Measurements from ENCODE around the gene FCN1. TPM values are rescaled to one million over a fixed set of nuclear protein-coding genes. Genes with fewer than 3 reads are reported as not detected.
A peak's percentile ranks its signal among the peaks of the same experiment; 100 is the strongest.

FCN1 gene
- total and polyA plus RNA-seq, 10 donors = 5.2 to 209 (median 44.9) TPM

DNA sequence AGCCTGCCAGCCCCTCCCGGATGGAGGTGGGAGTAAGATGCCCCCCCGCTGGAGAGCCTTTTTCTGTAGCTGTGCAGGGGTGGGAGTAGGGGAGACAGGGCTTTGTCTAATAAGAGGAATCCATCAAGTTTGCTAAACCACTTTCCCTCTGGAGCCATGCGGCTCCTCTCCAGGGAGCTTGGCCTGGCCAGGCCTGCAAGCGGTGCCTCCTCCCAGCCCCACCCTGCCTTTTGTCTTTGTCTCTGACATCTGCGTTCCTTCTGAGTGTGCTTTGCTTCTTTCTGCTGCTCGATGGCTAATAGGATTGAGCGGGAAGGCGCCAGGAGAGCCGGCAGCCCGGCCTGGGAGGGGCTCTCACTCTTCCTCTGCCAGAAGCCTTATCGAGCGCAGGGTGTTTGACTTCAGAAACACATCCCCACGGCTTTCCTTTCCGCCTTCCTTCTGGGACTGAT, 26.7 kb upstream of the FCN1 start:
- TF ChIP-seq POLR2A (IDR thresholded peaks at IDR 0.05) (no peak), POLR2AphosphoS5 (IDR thresholded peaks at IDR 0.05) (no peak), CTCF (IDR thresholded peaks at IDR 0.05 in 8 of 11, conservative IDR thresholded peaks at IDR 0.05 in 3 of 11) (no peak)
- intact Hi-C loops (cut with DNase I; ENCODE audit: low total_unique reads) = no loop called here
- Histone ChIP-seq H3K4me1 (peaks cover 0 to 7% (median 0%) of the 10 kb centered on the region in 6 donors), H3K4me3 (no peak overlapping the region), H3K27ac (no peak overlapping the region), H3K9me3 (no peaks in the 10 kb centered on the region), H3K36me3 (no peaks in the 10 kb centered on the region), H3K27me3 (replicated peaks in 1 of 7) (peaks cover 0 to 70% (median 7%) of the 10 kb centered on the region in 7 donors)
- DNase-seq = peak; percentile 55
- WGBS, 5 donors = 56 to 78% (median 70%) methylated on average over 13 to 14 of the region's 14 CpGs

- Histone ChIP-seq H3K27me3 (replicated peaks in 1 of 7) (peaks cover 0 to 76% (median 7%) of the 10 kb centered on the region in 7 donors), H3K27ac (no peak overlapping the region), H3K4me3 (no peak overlapping the region), H3K36me3 (no peaks in the 10 kb centered on the region), H3K4me1 (peaks cover 0 to 8% (median 0%) of the 10 kb centered on the region in 6 donors), H3K9me3 (no peaks in the 10 kb centered on the region)
- 86 to 92% (median 88%) methylated on average over 13 to 15 of the region's 15 CpGs for WGBS, 5 donors
- peak; percentile 43 for DNase-seq
- intact Hi-C loops (cut with DNase I; ENCODE audit: low total_unique reads) = no loop called here
- TF ChIP-seq POLR2A (IDR thresholded peaks at IDR 0.05) = no peak
- no peak for TF ChIP-seq POLR2AphosphoS5 (IDR thresholded peaks at IDR 0.05)
- no peak for TF ChIP-seq CTCF (IDR thresholded peaks at IDR 0.05 in 8 of 11, conservative IDR thresholded peaks at IDR 0.05 in 3 of 11)
Measured at GRCh38 chr9:134943836-134944235, 26.1 kb upstream of the FCN1 start.

GRCh38 chr9:134943411-134943810, 25.7 kb upstream of the FCN1 start:
- DNase-seq = peak; percentile 20
- no peak overlapping the region for H3K4me3 ChIP-seq
- intact Hi-C loops (cut with DNase I; ENCODE audit: low total_unique reads) = no loop called here
- WGBS, 5 donors = 87 to 93% (median 91%) methylated on average over 12 to 13 of the region's 13 CpGs
- H3K9me3 ChIP-seq = no peaks in the 10 kb centered on the region
- no peak overlapping the region for H3K27ac ChIP-seq
- TF ChIP-seq POLR2AphosphoS5 (IDR thresholded peaks at IDR 0.05) (no peak), CTCF (IDR thresholded peaks at IDR 0.05 in 8 of 11, conservative IDR thresholded peaks at IDR 0.05 in 3 of 11) (no peak), POLR2A (IDR thresholded peaks at IDR 0.05) (no peak)
- peaks cover 0 to 80% (median 7%) of the 10 kb centered on the region in 7 donors for H3K27me3 ChIP-seq (replicated peaks in 1 of 7)
- peaks cover 0 to 12% (median 0%) of the 10 kb centered on the region in 6 donors for H3K4me1 ChIP-seq
- H3K36me3 ChIP-seq = no peaks in the 10 kb centered on the region

GRCh38 chr9:134942788-134943184, 25.1 kb upstream of the FCN1 start:
- no peak overlapping the region for H3K27ac ChIP-seq
- H3K9me3 ChIP-seq = no peaks in the 10 kb centered on the region
- H3K4me3 ChIP-seq = no peak overlapping the region
- no peak for DNase-seq
- peaks cover 0 to 83% (median 7%) of the 10 kb centered on the region in 7 donors for H3K27me3 ChIP-seq (replicated peaks in 1 of 7)
- WGBS, 5 donors = 63 to 79% (median 71%) methylated on average over 8 of the region's 8 CpGs
- H3K4me1 ChIP-seq = peaks cover 0 to 18% (median 4%) of the 10 kb centered on the region in 6 donors
- TF ChIP-seq CTCF (IDR thresholded peaks at IDR 0.05 in 8 of 11, conservative IDR thresholded peaks at IDR 0.05 in 3 of 11) = no peak
- TF ChIP-seq POLR2A (IDR thresholded peaks at IDR 0.05) = no peak
- TF ChIP-seq POLR2AphosphoS5 (IDR thresholded peaks at IDR 0.05) = no peak
- H3K36me3 ChIP-seq = no peaks in the 10 kb centered on the region
- intact Hi-C loops (cut with DNase I; ENCODE audit: low total_unique reads) = no loop called here

All from spleen (tissue), 11 donors.